ENCODE results near the gene NRF1. TPM values are rescaled to one million over a fixed set of nuclear protein-coding genes. Genes with fewer than 3 reads are reported as not detected.

Gene NRF1
- total and polyA plus RNA-seq, 2 of the 8 experiments (the other 6 are each of a cell fraction or from before 2014, with no cell fraction given), result 18.2 to 21.4 TPM

DNA sequence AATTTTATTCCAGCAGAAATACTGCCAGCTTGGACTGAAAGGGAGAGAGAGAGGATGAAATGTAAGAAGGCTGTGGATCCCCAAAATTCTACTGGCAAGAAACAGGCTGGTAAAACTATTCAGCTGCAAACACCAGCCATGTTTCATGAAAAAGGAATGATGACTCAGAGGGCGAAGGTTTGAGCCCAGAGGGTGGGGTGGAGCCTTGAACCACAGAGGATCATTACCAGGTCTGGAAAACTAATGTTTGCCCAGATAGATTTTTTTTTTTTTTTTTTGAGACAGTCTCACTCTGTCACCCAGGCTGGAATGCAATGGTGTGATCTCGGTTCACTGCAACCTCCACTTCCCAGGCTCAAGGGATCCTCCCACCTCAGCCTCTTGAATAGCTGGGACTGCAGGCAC, 41.7 kb upstream of the NRF1 start:
- Histone ChIP-seq H2AFZ (ENCODE audit: low read length) (no peak overlapping the region), H3K18ac (ENCODE audit: extremely low read depth, low read length) (no peak overlapping the region), H3K9ac (replicated peaks in 1 of 4; ENCODE audit: extremely low read depth in 1 of 4, low read depth in 3 of 4, low read length in 3 of 4) (no peak overlapping the region), H2BK12ac (ENCODE audit: low read depth, low read length) (no peak overlapping the region), H2BK15ac (ENCODE audit: low read length) (no peak overlapping the region), H4K5ac (ENCODE audit: insufficient read length, low read depth, low read length) (no peak overlapping the region), H4K8ac (ENCODE audit: extremely low read depth, insufficient read depth, low read length) (no peak overlapping the region), H3K9me3 (ENCODE audit: insufficient read depth in 2 of 2, low read depth in 1 of 2, low read length in 1 of 2) (peaks cover 0 to 3% of the 10 kb centered on the region in 2 experiments; a peak in 1 of 4 replicates), H4K91ac (replicated peaks; ENCODE audit: insufficient read length, low read length) (no peak overlapping the region), H3K14ac (ENCODE audit: insufficient read length) (no peak overlapping the region), H3K36me3 (ENCODE audit: control insufficient read depth in 2 of 4, insufficient read depth in 4 of 4, low read length in 3 of 4) (no peaks in the 10 kb centered on the region), H3K23ac (ENCODE audit: insufficient read length) (no peak overlapping the region), H3K56ac (replicated peaks; ENCODE audit: insufficient read length, low read depth, low read length) (no peak overlapping the region), H2BK120ac (replicated peaks; ENCODE audit: low read depth, low read length) (no peak overlapping the region), H3K4me3 (ENCODE audit: extremely low read depth in 1 of 4, insufficient read depth in 2 of 4, low read depth in 3 of 4, low read length in 4 of 4) (no peak overlapping the region), H3K79me2 (ENCODE audit: control insufficient read depth in 1 of 2, insufficient read depth in 2 of 2, low read length in 2 of 2) (no peaks in the 10 kb centered on the region), H2BK20ac (ENCODE audit: low read length) (no peak overlapping the region), H3K79me1 (ENCODE audit: low read depth, low read length) (no peaks in the 10 kb centered on the region), H4K20me1 (replicated peaks in 1 of 2; ENCODE audit: control insufficient read depth in 1 of 2, insufficient read depth in 2 of 2, low read length in 2 of 2) (no peaks in the 10 kb centered on the region), H3K27ac (ENCODE audit: low read depth, low read length) (no peak overlapping the region), H2AK5ac (ENCODE audit: low read depth, low read length) (no peak overlapping the region), H3K4me1 (replicated peaks in 1 of 4; ENCODE audit: control insufficient read depth in 3 of 4, insufficient read depth in 4 of 4, low read length in 3 of 4) (no peaks in the 10 kb centered on the region), H3K27me3 (replicated peaks in 1 of 4; ENCODE audit: control insufficient read depth in 3 of 4, extremely low read depth in 1 of 4, insufficient read depth in 3 of 4, low read length in 3 of 4) (no peaks in the 10 kb centered on the region), H3K23me2 (ENCODE audit: low read depth, low read length) (no peaks in the 10 kb centered on the region), H3K4ac (replicated peaks; ENCODE audit: insufficient read length, low read depth, low read length) (no peak overlapping the region), H3K4me2 (ENCODE audit: insufficient read depth in 1 of 2, low read depth in 2 of 2, low read length in 2 of 2) (no peak overlapping the region), H2BK5ac (ENCODE audit: low read depth, low read length) (no peak overlapping the region)
- WGBS, 2 experiments (ENCODE audit: extremely low coverage in 1 of 2, insufficient coverage in 1 of 2, insufficient read length in 1 of 2, insufficient replicate concordance in 2 of 2, low coverage in 1 of 2, low lambda C conversion rate in 2 of 2, missing lambda C conversion rate in 1 of 2), result 91% methylated on average over 2 of the region's 2 CpGs; no CpG with 5 or more reads in 1 of the 2 experiments
- ChIA-PET POLR2A (ENCODE audit: partially characterized antibody) (interaction anchor here (0.8 kb wide), 1 partner anchor 28 kb away, joined by 7 read pairs; no protein-coding TSS in a partner anchor), CTCF (ENCODE audit: partially characterized antibody) (interaction anchor here (0.6 to 0.7 kb wide), 2 partner anchors 11 to 22 kb away, joined by 3 to 4 read pairs; no protein-coding TSS in a partner anchor)
- FAIRE-seq, result no peak
- no peak for TF ChIP-seq BRCA1 (IDR thresholded peaks at IDR 0.05; ENCODE audit: low read depth, low read length)
- TF ChIP-seq SP2 (IDR thresholded peaks at IDR 0.05; ENCODE audit: low read length), result no peak
- TF ChIP-seq POLR2A (IDR thresholded peaks at IDR 0.05; ENCODE audit: control extremely low read depth in 1 of 2, low read depth in 2 of 2, low read length in 2 of 2), result no peak
- no peak for DNase-seq (ENCODE audit: low read depth in 1 of 2, low spot score in 2 of 2)
